WTC11 (cell line): Measurements from ENCODE around the gene UBL5. TPM values are rescaled to one million over a fixed set of nuclear protein-coding genes. Genes with fewer than 3 reads are reported as not detected.

Experiments
- ATAC-seq: fragments of 200-7000 bp; cut with Tn5 transposase; 2 replicates; pipeline ENCODE4 v1.10.0; 2021; ENCODE audit warnings: mild to moderate bottlenecking, moderate library complexity
- CTCF ChIA-PET: fragments of 300-600 bp; sonication (Branson Sonifier 250); formaldehyde crosslinking; loops from one replicate; lab custom pipeline; 2021; ENCODE audit warnings: antibody characterized with exemption; lab: Charles Lee
- POLR2A ChIA-PET: fragments of 350-600 bp; sonication (Branson Sonifier 250); formaldehyde crosslinking; loops from one replicate; lab custom pipeline; 2021; ENCODE audit warnings: antibody characterized with exemption; lab: Charles Lee
- DNase-seq: peaks from one replicate; pipeline ENCODE4 v3.0.0; 2021; ENCODE audit warnings: low spot score
- H3K27ac Mint-ChIP-seq: 2 replicates; pipeline ENCODE4 v1.8.0; 2021; ENCODE audit warnings: mixed read lengths
- H3K27me3 Mint-ChIP-seq: 2 replicates; pipeline ENCODE4 v1.8.0; 2021; ENCODE audit warnings: low read depth, mild to moderate bottlenecking, moderate library complexity, mixed read lengths
- H3K36me3 Mint-ChIP-seq: 2 replicates; pipeline ENCODE4 v1.8.0; 2021; ENCODE audit warnings: mixed read lengths
- H3K4me1 Mint-ChIP-seq: 2 replicates; pipeline ENCODE4 v1.8.0; 2022; ENCODE audit warnings: mixed read lengths
- H3K4me3 Mint-ChIP-seq: 2 replicates; pipeline ENCODE4 v1.8.0; 2021; ENCODE audit warnings: mild to moderate bottlenecking, moderate library complexity, mixed read lengths
- H3K9me3 Mint-ChIP-seq: 2 replicates; pipeline ENCODE4 v1.8.0; 2021; ENCODE audit warnings: mixed read lengths
- CTCF ChIP-seq: fragments of 200-600 bp; IDR thresholded peaks from 2 replicates; pipeline ENCODE4 v1.8.0; 2022; ENCODE audit warnings: antibody characterized with exemption
- ETV6 ChIP-seq: sonication (generic); formaldehyde crosslinking; IDR thresholded peaks from 2 replicates; pipeline ENCODE4 v1.8.1; 2022; ENCODE audit warnings: mild to moderate bottlenecking, missing genetic modification reagents
- GTF2I ChIP-seq: fragments of 250-450 bp; sonication (Bioruptor Pico); conservative IDR thresholded peaks from 2 replicates; pipeline ENCODE4 v1.4.0; 2021; ENCODE audit warnings: mild to moderate bottlenecking
- MYBL2 ChIP-seq: sonication (generic); formaldehyde crosslinking; IDR thresholded peaks from 2 replicates; pipeline ENCODE4 v1.8.1; 2023; ENCODE audit warnings: mild to moderate bottlenecking, moderate library complexity, missing genetic modification reagents
- OVOL2 ChIP-seq: fragments of 250-450 bp; sonication (Bioruptor Pico); IDR thresholded peaks from 2 replicates; pipeline ENCODE4 v1.9.0; 2021; ENCODE audit warnings: mild to moderate bottlenecking, borderline replicate concordance
- PREB ChIP-seq: sonication (generic); formaldehyde crosslinking; IDR thresholded peaks from 2 replicates; pipeline ENCODE4 v1.8.1; 2022; ENCODE audit warnings: mild to moderate bottlenecking, missing genetic modification reagents, moderate library complexity, borderline replicate concordance
- TP53 ChIP-seq: sonication (generic); formaldehyde crosslinking; IDR thresholded peaks from 2 replicates; pipeline ENCODE4 v1.8.1; 2023; ENCODE audit warnings: mild to moderate bottlenecking, missing genetic modification reagents
- USF1 ChIP-seq: sonication (generic); formaldehyde crosslinking; IDR thresholded peaks from 2 replicates; pipeline ENCODE4 v1.8.0; 2022; ENCODE audit warnings: mild to moderate bottlenecking, missing genetic modification reagents
- ZNF232 ChIP-seq: sonication (generic); formaldehyde crosslinking; IDR thresholded peaks from 2 replicates; pipeline ENCODE4 v1.8.0; 2022; ENCODE audit warnings: mild to moderate bottlenecking, missing genetic modification reagents
- ZNF423 ChIP-seq: fragments of 250-450 bp; sonication (Bioruptor Pico); IDR thresholded peaks from 2 replicates; pipeline ENCODE4 v2.1.2; 2022; ENCODE audit warnings: mild to moderate bottlenecking, moderate library complexity
- ZNF532 ChIP-seq: fragments of 250-450 bp; sonication (Bioruptor Pico); IDR thresholded peaks from 2 replicates; pipeline ENCODE4 v1.9.0; 2021; ENCODE audit warnings: mild to moderate bottlenecking, borderline replicate concordance
- total RNA-seq: library from RNA; stranded (reverse); gene quantifications from 3 replicates; pipeline ENCODE4 v1.2.3, GENCODE V29; 2021
- TF ChIP-seq, protein P1 (sequence below): sonication (generic); formaldehyde crosslinking; IDR thresholded peaks from 2 replicates; pipeline ENCODE4 v1.8.1; 2022; ENCODE audit warnings: low read depth, missing genetic modification reagents, borderline replicate concordance
- TF ChIP-seq, protein P2 (sequence below): sonication (generic); formaldehyde crosslinking; IDR thresholded peaks from 2 replicates; pipeline ENCODE4 v1.8.1; 2023; ENCODE audit warnings: mild to moderate bottlenecking, missing genetic modification reagents
- TF ChIP-seq, protein P3 (sequence below): fragments of 250-450 bp; sonication (Bioruptor Pico); IDR thresholded peaks from 2 replicates; pipeline ENCODE4 v1.9.0; 2021; ENCODE audit warnings: mild to moderate bottlenecking

UBL5 gene
- total RNA-seq, 1 experiment from 2014 or later: 402 TPM

DNA sequence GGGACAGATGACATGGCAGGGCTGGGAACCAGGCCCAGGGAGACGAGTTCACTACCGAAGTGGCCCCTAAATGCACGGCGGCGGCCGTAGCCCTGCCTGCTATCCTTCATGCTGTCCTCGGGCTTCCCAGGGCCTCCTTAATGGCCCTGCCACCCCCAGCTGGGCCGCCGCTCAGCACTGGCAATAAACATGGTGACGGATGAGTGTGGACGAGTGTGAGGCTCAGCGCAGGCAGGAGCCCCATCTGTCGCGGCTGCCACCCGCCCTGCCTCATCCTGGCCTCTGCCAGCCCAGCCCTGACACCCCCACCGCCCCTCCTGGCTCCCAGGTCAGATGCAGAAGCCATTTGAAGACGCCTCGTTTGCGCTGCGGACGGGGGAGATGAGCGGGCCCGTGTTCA, 21.0 kb downstream of the UBL5 start:
- H3K9me3 Mint-ChIP-seq: no peaks in the 10 kb centered on the region
- no peak for TF ChIP-seq ETV6 (CRISPR knock-in tag)
- TF ChIP-seq, protein P1, sequence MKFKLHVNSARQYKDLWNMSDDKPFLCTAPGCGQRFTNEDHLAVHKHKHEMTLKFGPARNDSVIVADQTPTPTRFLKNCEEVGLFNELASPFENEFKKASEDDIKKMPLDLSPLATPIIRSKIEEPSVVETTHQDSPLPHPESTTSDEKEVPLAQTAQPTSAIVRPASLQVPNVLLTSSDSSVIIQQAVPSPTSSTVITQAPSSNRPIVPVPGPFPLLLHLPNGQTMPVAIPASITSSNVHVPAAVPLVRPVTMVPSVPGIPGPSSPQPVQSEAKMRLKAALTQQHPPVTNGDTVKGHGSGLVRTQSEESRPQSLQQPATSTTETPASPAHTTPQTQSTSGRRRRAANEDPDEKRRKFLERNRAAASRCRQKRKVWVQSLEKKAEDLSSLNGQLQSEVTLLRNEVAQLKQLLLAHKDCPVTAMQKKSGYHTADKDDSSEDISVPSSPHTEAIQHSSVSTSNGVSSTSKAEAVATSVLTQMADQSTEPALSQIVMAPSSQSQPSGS (CRISPR knock-in tag): no peak
- TF ChIP-seq, all 79 proteins: peak for 0
- H3K4me3 Mint-ChIP-seq: no peak overlapping the region
- peaks cover 9% of the 10 kb centered on the region for H3K36me3 Mint-ChIP-seq
- ATAC-seq (no peak), DNase-seq (no peak)
- no peaks in the 10 kb centered on the region for H3K27me3 Mint-ChIP-seq
- H3K27ac Mint-ChIP-seq: no peak overlapping the region
- CTCF ChIA-PET: interaction anchor here (1.6 kb wide), 1 partner anchor 14 kb away, joined by 7 read pairs; the partner anchor contains the start of gene PIN1
- POLR2A ChIA-PET: no interaction called here
- peaks cover 7% of the 10 kb centered on the region; the same call in 1 of the 2 replicates for H3K4me1 Mint-ChIP-seq

- no peak for DNase-seq
- Mint-ChIP-seq H3K27me3 (no peaks in the 10 kb centered on the region), H3K36me3 (peaks cover 11% of the 10 kb centered on the region), H3K9me3 (no peaks in the 10 kb centered on the region), H3K27ac (no peak overlapping the region), H3K4me1 (peaks cover 7% of the 10 kb centered on the region; the same call in 1 of the 2 replicates), H3K4me3 (no peak overlapping the region)
- no peak for TF ChIP-seq GTF2I (CRISPR knock-in tag)
- no peak for TF ChIP-seq ZNF232 (CRISPR knock-in tag)
- TF ChIP-seq ZNF532 (CRISPR knock-in tag): no peak
- TF ChIP-seq CTCF: no peak
- no peak for TF ChIP-seq USF1 (CRISPR knock-in tag)
- TF ChIP-seq, protein P2, sequence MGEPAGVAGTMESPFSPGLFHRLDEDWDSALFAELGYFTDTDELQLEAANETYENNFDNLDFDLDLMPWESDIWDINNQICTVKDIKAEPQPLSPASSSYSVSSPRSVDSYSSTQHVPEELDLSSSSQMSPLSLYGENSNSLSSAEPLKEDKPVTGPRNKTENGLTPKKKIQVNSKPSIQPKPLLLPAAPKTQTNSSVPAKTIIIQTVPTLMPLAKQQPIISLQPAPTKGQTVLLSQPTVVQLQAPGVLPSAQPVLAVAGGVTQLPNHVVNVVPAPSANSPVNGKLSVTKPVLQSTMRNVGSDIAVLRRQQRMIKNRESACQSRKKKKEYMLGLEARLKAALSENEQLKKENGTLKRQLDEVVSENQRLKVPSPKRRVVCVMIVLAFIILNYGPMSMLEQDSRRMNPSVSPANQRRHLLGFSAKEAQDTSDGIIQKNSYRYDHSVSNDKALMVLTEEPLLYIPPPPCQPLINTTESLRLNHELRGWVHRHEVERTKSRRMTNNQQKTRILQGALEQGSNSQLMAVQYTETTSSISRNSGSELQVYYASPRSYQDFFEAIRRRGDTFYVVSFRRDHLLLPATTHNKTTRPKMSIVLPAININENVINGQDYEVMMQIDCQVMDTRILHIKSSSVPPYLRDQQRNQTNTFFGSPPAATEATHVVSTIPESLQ: no peak
- no peak for TF ChIP-seq MYBL2
- ATAC-seq: no peak
- CTCF ChIA-PET: interaction anchor here (0.9 kb wide), 1 partner anchor 11 kb away, joined by 3 read pairs; no protein-coding TSS in a partner anchor
- POLR2A ChIA-PET: no interaction called here
Measured at GRCh38 chr19:9849791-9850190, 22.1 kb downstream of the UBL5 start.

DNA sequence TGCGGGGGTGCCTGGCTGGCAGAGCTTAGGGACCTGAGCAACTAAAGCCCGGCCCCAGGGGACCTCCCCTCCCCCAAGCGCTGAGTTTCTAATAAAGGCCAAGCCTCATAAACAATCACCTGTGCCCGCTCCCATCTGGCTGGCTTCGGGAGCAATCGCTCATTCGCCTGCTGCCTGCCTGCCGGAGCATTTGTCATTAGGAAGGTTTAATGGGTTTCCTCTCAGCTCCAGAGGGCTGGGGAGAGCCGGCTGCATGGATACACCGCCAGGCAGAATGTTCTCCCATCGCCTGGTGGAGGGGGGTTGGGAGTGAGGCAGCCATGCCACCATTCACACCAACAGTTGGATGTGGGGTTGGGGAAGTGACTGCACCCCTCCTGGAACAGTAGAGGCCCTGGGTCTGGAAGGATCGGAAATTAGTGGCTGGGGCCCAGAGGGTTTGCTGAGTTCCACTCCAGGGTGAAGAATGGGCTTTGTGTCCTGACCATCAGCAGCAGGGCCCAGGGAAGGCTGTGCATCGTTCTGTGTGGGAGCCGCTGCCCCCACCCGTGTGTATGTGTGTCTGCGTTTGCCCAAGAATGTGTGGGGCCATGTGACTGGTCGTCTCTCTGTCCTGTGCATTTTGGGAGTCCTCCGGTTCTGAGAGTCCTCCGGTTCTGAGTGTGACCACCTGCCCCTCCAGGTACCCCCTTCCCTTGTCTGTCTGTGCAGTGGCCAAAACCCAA, 22.7 kb downstream of the UBL5 start:
- no peak overlapping the region for H3K27ac Mint-ChIP-seq
- TF ChIP-seq OVOL2 (CRISPR knock-in tag): no peak
- TF ChIP-seq TP53 (CRISPR knock-in tag): no peak
- TF ChIP-seq MYBL2: no peak
- TF ChIP-seq PREB (CRISPR knock-in tag): no peak
- no peak for TF ChIP-seq ZNF423
- TF ChIP-seq, protein P3, sequence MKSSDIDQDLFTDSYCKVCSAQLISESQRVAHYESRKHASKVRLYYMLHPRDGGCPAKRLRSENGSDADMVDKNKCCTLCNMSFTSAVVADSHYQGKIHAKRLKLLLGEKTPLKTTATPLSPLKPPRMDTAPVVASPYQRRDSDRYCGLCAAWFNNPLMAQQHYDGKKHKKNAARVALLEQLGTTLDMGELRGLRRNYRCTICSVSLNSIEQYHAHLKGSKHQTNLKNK (CRISPR knock-in tag): no peak
- TF ChIP-seq, all 79 proteins: peak for 0
- H3K9me3 Mint-ChIP-seq: no peaks in the 10 kb centered on the region
- CTCF ChIA-PET: interaction anchor here (0.9 kb wide), 1 partner anchor 10 kb away, joined by 3 read pairs; no protein-coding TSS in a partner anchor
- no peaks in the 10 kb centered on the region for H3K27me3 Mint-ChIP-seq
- no peak for ATAC-seq
- DNase-seq: no peak
- H3K4me1 Mint-ChIP-seq: peaks cover 7% of the 10 kb centered on the region; the same call in 1 of the 2 replicates
- no peak overlapping the region for H3K4me3 Mint-ChIP-seq
- POLR2A ChIA-PET: no interaction called here
- peaks cover 8% of the 10 kb centered on the region for H3K36me3 Mint-ChIP-seq
